WTC11 (cell line): ENCODE data around the gene PLPP4. TPM values are rescaled to one million over a fixed set of nuclear protein-coding genes. Genes with fewer than 3 reads are reported as not detected.

ENCODE experiments used
- ATAC-seq: fragments of 200-7000 bp; cut with Tn5 transposase; 2 replicates; pipeline ENCODE4 v1.10.0; 2021; ENCODE audit warnings: mild to moderate bottlenecking, moderate library complexity
- CTCF ChIA-PET: fragments of 300-600 bp; sonication (Branson Sonifier 250); formaldehyde crosslinking; loops from one replicate; lab custom pipeline; 2021; ENCODE audit warnings: antibody characterized with exemption; lab: Charles Lee
- POLR2A ChIA-PET: fragments of 350-600 bp; sonication (Branson Sonifier 250); formaldehyde crosslinking; loops from one replicate; lab custom pipeline; 2021; ENCODE audit warnings: antibody characterized with exemption; lab: Charles Lee
- DNase-seq: peaks from one replicate; pipeline ENCODE4 v3.0.0; 2021; ENCODE audit warnings: low spot score
- H3K27ac Mint-ChIP-seq: 2 replicates; pipeline ENCODE4 v1.8.0; 2021; ENCODE audit warnings: mixed read lengths
- H3K27me3 Mint-ChIP-seq: 2 replicates; pipeline ENCODE4 v1.8.0; 2021; ENCODE audit warnings: low read depth, mild to moderate bottlenecking, moderate library complexity, mixed read lengths
- H3K36me3 Mint-ChIP-seq: 2 replicates; pipeline ENCODE4 v1.8.0; 2021; ENCODE audit warnings: mixed read lengths
- H3K4me1 Mint-ChIP-seq: 2 replicates; pipeline ENCODE4 v1.8.0; 2022; ENCODE audit warnings: mixed read lengths
- H3K4me3 Mint-ChIP-seq: 2 replicates; pipeline ENCODE4 v1.8.0; 2021; ENCODE audit warnings: mild to moderate bottlenecking, moderate library complexity, mixed read lengths
- H3K9me3 Mint-ChIP-seq: 2 replicates; pipeline ENCODE4 v1.8.0; 2021; ENCODE audit warnings: mixed read lengths
- ATF1 ChIP-seq: sonication (generic); formaldehyde crosslinking; IDR thresholded peaks from 2 replicates; pipeline ENCODE4 v1.8.1; 2023; ENCODE audit warnings: mild to moderate bottlenecking, moderate library complexity, missing genetic modification reagents
- CBFB ChIP-seq: sonication (generic); formaldehyde crosslinking; IDR thresholded peaks from 2 replicates; pipeline ENCODE4 v1.8.1; 2022; ENCODE audit warnings: mild to moderate bottlenecking, low read depth, missing genetic modification reagents
- CREM ChIP-seq: sonication (generic); formaldehyde crosslinking; IDR thresholded peaks from 2 replicates; pipeline ENCODE4 v1.8.1; 2022; ENCODE audit warnings: mild to moderate bottlenecking, missing genetic modification reagents, moderate library complexity
- EMX1 ChIP-seq: fragments of 250-450 bp; sonication (Bioruptor Pico); IDR thresholded peaks from 2 replicates; pipeline ENCODE4 v1.8.0; 2021; ENCODE audit warnings: mild to moderate bottlenecking
- ETV6 ChIP-seq: sonication (generic); formaldehyde crosslinking; IDR thresholded peaks from 2 replicates; pipeline ENCODE4 v1.8.1; 2022; ENCODE audit warnings: mild to moderate bottlenecking, missing genetic modification reagents
- FOXJ3 ChIP-seq: sonication (generic); formaldehyde crosslinking; IDR thresholded peaks from 2 replicates; pipeline ENCODE4 v1.9.0; 2021; ENCODE audit warnings: missing genetic modification reagents, mild to moderate bottlenecking, borderline replicate concordance
- GRHL2 ChIP-seq: fragments of 250-450 bp; sonication (Bioruptor Pico); IDR thresholded peaks from 2 replicates; pipeline ENCODE4 v1.8.0; 2022; ENCODE audit warnings: mild to moderate bottlenecking, moderate library complexity; ENCODE audit not compliant: insufficient replicate concordance, severe bottlenecking
- GTF2I ChIP-seq: fragments of 250-450 bp; sonication (Bioruptor Pico); conservative IDR thresholded peaks from 2 replicates; pipeline ENCODE4 v1.4.0; 2021; ENCODE audit warnings: mild to moderate bottlenecking
- NFATC4 ChIP-seq: fragments of 250-450 bp; sonication (Bioruptor Pico); IDR thresholded peaks from 2 replicates; pipeline ENCODE4 v1.9.0; 2021; ENCODE audit warnings: mild to moderate bottlenecking
- NFYB ChIP-seq: sonication (generic); formaldehyde crosslinking; conservative IDR thresholded peaks from 2 replicates; pipeline ENCODE4 v1.8.0; 2022; ENCODE audit warnings: low read depth, missing genetic modification reagents
- NR1H2 ChIP-seq: sonication (generic); formaldehyde crosslinking; IDR thresholded peaks from 2 replicates; pipeline ENCODE4 v1.9.0; 2021; ENCODE audit warnings: mild to moderate bottlenecking, moderate library complexity, missing genetic modification reagents
- NR2C2 ChIP-seq: sonication (generic); formaldehyde crosslinking; IDR thresholded peaks from 2 replicates; pipeline ENCODE4 v1.8.0; 2022; ENCODE audit warnings: mild to moderate bottlenecking, missing genetic modification reagents
- NR3C1 ChIP-seq: sonication (generic); formaldehyde crosslinking; conservative IDR thresholded peaks from 2 replicates; pipeline ENCODE4 v1.8.1; 2023; ENCODE audit warnings: low read depth, mild to moderate bottlenecking, missing genetic modification reagents
- PRRX2 ChIP-seq: fragments of 250-450 bp; sonication (Bioruptor Pico); IDR thresholded peaks from 2 replicates; pipeline ENCODE4 v1.8.0; 2021; ENCODE audit warnings: mild to moderate bottlenecking
- RORB ChIP-seq: fragments of 250-450 bp; sonication (Bioruptor Pico); IDR thresholded peaks from 2 replicates; pipeline ENCODE4 v1.9.0; 2021; ENCODE audit warnings: mild to moderate bottlenecking
- SMAD3 ChIP-seq: sonication (generic); formaldehyde crosslinking; IDR thresholded peaks from 2 replicates; pipeline ENCODE4 v1.8.0; 2022; ENCODE audit warnings: missing genetic modification reagents, mild to moderate bottlenecking, borderline replicate concordance
- SMAD4 ChIP-seq: sonication (generic); formaldehyde crosslinking; IDR thresholded peaks from 2 replicates; pipeline ENCODE4 v1.8.0; 2022; ENCODE audit warnings: mild to moderate bottlenecking, missing genetic modification reagents
- SP1 ChIP-seq: sonication (generic); formaldehyde crosslinking; conservative IDR thresholded peaks from 2 replicates; pipeline ENCODE4 v1.8.1; 2022; ENCODE audit warnings: missing genetic modification reagents
- TEAD4 ChIP-seq: sonication (generic); formaldehyde crosslinking; IDR thresholded peaks from 2 replicates; pipeline ENCODE4 v1.8.0; 2022; ENCODE audit warnings: mild to moderate bottlenecking, missing genetic modification reagents
- TP53 ChIP-seq: sonication (generic); formaldehyde crosslinking; IDR thresholded peaks from 2 replicates; pipeline ENCODE4 v1.8.1; 2023; ENCODE audit warnings: mild to moderate bottlenecking, missing genetic modification reagents
- ZNF138 ChIP-seq: sonication (generic); formaldehyde crosslinking; conservative IDR thresholded peaks from 2 replicates; pipeline ENCODE4 v1.8.1; 2022; ENCODE audit warnings: mild to moderate bottlenecking, moderate library complexity, missing genetic modification reagents
- ZNF219 ChIP-seq: sonication (generic); formaldehyde crosslinking; IDR thresholded peaks from 2 replicates; pipeline ENCODE4 v1.8.0; 2023; ENCODE audit warnings: missing genetic modification reagents, mild to moderate bottlenecking, borderline replicate concordance
- ZNF263 ChIP-seq: sonication (generic); formaldehyde crosslinking; IDR thresholded peaks from 2 replicates; pipeline ENCODE4 v1.8.1; 2022; ENCODE audit warnings: low read depth, mild to moderate bottlenecking, moderate library complexity, missing genetic modification reagents
- total RNA-seq: library from RNA; stranded (reverse); gene quantifications from 3 replicates; pipeline ENCODE4 v1.2.3, GENCODE V29; 2021
- TF ChIP-seq, protein P1 (sequence below): sonication (generic); formaldehyde crosslinking; IDR thresholded peaks from 2 replicates; pipeline ENCODE4 v1.8.1; 2022; ENCODE audit warnings: missing genetic modification reagents, borderline replicate concordance
- TF ChIP-seq, protein P2 (sequence below): sonication (generic); formaldehyde crosslinking; IDR thresholded peaks from 2 replicates; pipeline ENCODE4 v1.8.1; 2023; ENCODE audit warnings: mild to moderate bottlenecking, missing genetic modification reagents, moderate library complexity
- TF ChIP-seq, protein P3 (sequence below): sonication (generic); formaldehyde crosslinking; conservative IDR thresholded peaks from 2 replicates; pipeline ENCODE4 v1.8.1; 2022; ENCODE audit warnings: mild to moderate bottlenecking, missing genetic modification reagents
- TF ChIP-seq, protein P4 (sequence below): sonication (generic); formaldehyde crosslinking; IDR thresholded peaks from 2 replicates; pipeline ENCODE4 v1.8.0; 2022; ENCODE audit warnings: mild to moderate bottlenecking, missing genetic modification reagents
- TF ChIP-seq, protein P5 (sequence below): fragments of 250-450 bp; sonication (Bioruptor Pico); IDR thresholded peaks from 2 replicates; pipeline ENCODE4 v1.9.0; 2021; ENCODE audit warnings: moderate library complexity, mild to moderate bottlenecking, inconsistent platforms, borderline replicate concordance
- TF ChIP-seq, protein P6 (sequence below): sonication (generic); formaldehyde crosslinking; IDR thresholded peaks from 2 replicates; pipeline ENCODE4 v1.8.1; 2023; ENCODE audit warnings: mild to moderate bottlenecking, missing genetic modification reagents

The PLPP4 gene
- total RNA-seq, 1 experiment from 2014 or later: 0.15 TPM

DNA sequence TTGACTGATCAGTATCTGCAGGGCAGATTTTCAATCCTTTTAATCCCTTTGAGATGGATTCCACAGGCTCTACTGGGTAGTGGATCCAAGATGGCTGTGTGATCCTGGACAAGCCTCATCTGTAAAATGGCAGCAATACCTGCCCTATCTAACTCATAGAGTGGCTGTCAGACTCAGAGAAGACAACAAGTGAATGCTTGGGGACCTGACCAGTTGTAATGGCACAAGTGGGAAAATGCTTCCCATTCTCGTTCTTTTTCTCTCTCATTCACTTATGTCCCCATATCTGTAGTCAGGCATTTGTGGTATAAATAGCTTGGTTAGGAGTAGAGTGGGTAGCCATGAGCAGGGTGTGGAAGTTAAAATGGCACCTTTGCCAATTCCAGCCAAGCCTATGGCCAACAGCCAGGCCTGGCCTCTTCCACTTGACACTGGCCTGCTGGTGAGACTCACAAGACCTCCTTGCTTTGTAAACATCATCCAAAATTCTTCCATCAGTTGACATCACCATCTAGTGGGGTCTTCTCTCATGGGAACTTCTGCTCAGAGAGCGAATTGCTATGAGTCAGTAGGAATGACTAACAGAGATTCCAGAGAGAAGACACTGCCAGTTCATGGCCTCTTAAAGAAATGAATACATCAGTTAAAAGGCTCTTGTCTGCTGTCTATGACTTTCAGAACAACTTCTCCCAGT, 150.1 kb downstream of the PLPP4 start:
- no peak for TF ChIP-seq GTF2I
- no peak for TF ChIP-seq NR2C2 (CRISPR knock-in tag)
- TF ChIP-seq, protein P1, sequence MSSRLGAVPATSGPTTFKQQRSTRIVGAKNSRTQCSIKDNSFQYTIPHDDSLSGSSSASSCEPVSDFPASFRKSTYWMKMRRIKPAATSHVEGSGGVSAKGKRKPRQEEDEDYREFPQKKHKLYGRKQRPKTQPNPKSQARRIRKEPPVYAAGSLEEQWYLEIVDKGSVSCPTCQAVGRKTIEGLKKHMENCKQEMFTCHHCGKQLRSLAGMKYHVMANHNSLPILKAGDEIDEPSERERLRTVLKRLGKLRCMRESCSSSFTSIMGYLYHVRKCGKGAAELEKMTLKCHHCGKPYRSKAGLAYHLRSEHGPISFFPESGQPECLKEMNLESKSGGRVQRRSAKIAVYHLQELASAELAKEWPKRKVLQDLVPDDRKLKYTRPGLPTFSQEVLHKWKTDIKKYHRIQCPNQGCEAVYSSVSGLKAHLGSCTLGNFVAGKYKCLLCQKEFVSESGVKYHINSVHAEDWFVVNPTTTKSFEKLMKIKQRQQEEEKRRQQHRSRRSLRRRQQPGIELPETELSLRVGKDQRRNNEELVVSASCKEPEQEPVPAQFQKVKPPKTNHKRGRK (CRISPR knock-in tag): no peak
- TF ChIP-seq ATF1 (CRISPR knock-in tag): no peak
- no peak for TF ChIP-seq ETV6 (CRISPR knock-in tag)
- TF ChIP-seq, protein P2, sequence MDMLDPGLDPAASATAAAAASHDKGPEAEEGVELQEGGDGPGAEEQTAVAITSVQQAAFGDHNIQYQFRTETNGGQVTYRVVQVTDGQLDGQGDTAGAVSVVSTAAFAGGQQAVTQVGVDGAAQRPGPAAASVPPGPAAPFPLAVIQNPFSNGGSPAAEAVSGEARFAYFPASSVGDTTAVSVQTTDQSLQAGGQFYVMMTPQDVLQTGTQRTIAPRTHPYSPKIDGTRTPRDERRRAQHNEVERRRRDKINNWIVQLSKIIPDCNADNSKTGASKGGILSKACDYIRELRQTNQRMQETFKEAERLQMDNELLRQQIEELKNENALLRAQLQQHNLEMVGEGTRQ (CRISPR knock-in tag): no peak
- TF ChIP-seq NFATC4 (CRISPR knock-in tag): no peak
- TF ChIP-seq RORB (CRISPR knock-in tag): no peak
- no peak for TF ChIP-seq NR3C1 (CRISPR knock-in tag)
- TF ChIP-seq, protein P3, sequence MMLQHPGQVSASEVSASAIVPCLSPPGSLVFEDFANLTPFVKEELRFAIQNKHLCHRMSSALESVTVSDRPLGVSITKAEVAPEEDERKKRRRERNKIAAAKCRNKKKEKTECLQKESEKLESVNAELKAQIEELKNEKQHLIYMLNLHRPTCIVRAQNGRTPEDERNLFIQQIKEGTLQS (CRISPR knock-in tag): no peak
- TF ChIP-seq GRHL2 (CRISPR knock-in tag): no peak
- no peak for TF ChIP-seq FOXJ3 (CRISPR knock-in tag)
- TF ChIP-seq PRRX2 (CRISPR knock-in tag): no peak
- no peak for TF ChIP-seq NR1H2 (CRISPR knock-in tag)
- no peak for TF ChIP-seq CREM
- TF ChIP-seq EMX1: no peak
- no peak for TF ChIP-seq ZNF219 (CRISPR knock-in tag)
- no peak for TF ChIP-seq NFYB (CRISPR knock-in tag)
- no peak overlapping the region for H3K4me3 Mint-ChIP-seq
- H3K36me3 Mint-ChIP-seq: peaks cover 12% of the 10 kb centered on the region
- H3K4me1 Mint-ChIP-seq: peaks cover 16% of the 10 kb centered on the region
- no peak overlapping the region for H3K27ac Mint-ChIP-seq
- DNase-seq: no peak
- H3K27me3 Mint-ChIP-seq: peaks cover 4% of the 10 kb centered on the region
- CTCF ChIA-PET: no interaction called here
- POLR2A ChIA-PET: no interaction called here
- H3K9me3 Mint-ChIP-seq: peaks cover 37% of the 10 kb centered on the region
- no peak for ATAC-seq

DNA sequence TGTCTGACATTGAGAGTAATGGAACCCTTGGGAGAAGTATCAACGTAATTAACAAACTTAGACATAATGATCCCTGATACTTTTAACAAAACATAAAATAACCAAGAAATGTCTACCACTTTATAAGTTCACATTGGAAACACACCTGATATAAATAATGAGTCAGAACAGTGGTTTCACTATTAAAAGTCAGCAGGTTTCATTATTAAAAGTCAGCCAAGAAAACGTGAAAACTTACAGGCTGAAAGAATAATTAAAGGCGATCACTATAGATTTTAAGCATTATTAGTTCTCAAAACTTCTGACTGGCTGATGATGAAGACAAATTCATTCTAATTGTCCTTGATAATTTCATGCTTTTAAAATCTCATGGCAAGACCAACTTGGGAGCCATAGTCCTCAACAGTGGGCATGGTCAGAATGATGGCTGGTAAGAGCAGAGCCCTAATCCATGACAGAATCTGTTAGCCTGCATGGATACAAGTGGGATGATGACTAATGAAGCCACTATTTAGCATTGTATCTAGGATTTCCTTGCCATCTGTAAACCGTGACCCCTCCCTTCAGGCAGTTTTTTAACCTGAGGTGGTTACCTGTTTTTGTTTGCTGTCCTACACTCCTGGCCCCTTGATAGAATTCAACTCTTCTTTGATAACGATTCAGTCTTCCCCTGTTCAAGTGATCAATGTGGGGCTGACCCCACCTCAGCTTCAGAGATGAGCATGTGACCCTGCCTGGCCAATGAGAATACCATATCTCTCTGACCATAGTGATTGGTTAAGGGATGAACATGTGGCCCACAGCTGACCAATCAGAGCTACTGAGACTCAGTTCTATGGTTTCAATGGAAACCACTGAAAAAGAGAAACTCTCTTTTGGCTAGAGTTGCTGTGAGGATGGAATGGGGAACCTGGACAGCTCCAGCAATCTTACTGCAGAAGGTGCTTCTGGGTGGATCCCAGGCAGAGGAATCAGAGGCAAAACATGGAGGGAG, 151.0 kb downstream of the PLPP4 start:
- H3K36me3 Mint-ChIP-seq: peaks cover 7% of the 10 kb centered on the region
- H3K4me3 Mint-ChIP-seq: no peak overlapping the region
- no peak for DNase-seq
- no peak overlapping the region for H3K27ac Mint-ChIP-seq
- H3K4me1 Mint-ChIP-seq: peaks cover 16% of the 10 kb centered on the region
- ChIA-PET CTCF (no interaction called here), POLR2A (no interaction called here)
- peaks cover 29% of the 10 kb centered on the region for H3K9me3 Mint-ChIP-seq
- H3K27me3 Mint-ChIP-seq: peaks cover 2% of the 10 kb centered on the region
- ATAC-seq: no peak
- TF ChIP-seq TEAD4 (CRISPR knock-in tag): no peak
- TF ChIP-seq SMAD3 (CRISPR knock-in tag): no peak
- TF ChIP-seq ZNF263: no peak
- TF ChIP-seq TP53 (CRISPR knock-in tag): no peak
- TF ChIP-seq, protein P4, sequence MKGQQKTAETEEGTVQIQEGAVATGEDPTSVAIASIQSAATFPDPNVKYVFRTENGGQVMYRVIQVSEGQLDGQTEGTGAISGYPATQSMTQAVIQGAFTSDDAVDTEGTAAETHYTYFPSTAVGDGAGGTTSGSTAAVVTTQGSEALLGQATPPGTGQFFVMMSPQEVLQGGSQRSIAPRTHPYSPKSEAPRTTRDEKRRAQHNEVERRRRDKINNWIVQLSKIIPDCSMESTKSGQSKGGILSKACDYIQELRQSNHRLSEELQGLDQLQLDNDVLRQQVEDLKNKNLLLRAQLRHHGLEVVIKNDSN: no peak
- no peak for TF ChIP-seq SMAD4 (CRISPR knock-in tag)
- TF ChIP-seq, protein P1 (CRISPR knock-in tag): no peak
- TF ChIP-seq, protein P5, sequence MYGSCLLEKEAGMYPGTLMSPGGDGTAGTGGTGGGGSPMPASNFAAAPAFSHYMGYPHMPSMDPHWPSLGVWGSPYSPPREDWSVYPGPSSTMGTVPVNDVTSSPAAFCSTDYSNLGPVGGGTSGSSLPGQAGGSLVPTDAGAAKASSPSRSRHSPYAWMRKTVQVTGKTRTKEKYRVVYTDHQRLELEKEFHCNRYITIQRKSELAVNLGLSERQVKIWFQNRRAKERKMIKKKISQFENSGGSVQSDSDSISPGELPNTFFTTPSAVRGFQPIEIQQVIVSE (CRISPR knock-in tag): no peak
- TF ChIP-seq, protein P6, sequence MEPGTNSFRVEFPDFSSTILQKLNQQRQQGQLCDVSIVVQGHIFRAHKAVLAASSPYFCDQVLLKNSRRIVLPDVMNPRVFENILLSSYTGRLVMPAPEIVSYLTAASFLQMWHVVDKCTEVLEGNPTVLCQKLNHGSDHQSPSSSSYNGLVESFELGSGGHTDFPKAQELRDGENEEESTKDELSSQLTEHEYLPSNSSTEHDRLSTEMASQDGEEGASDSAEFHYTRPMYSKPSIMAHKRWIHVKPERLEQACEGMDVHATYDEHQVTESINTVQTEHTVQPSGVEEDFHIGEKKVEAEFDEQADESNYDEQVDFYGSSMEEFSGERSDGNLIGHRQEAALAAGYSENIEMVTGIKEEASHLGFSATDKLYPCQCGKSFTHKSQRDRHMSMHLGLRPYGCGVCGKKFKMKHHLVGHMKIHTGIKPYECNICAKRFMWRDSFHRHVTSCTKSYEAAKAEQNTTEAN (CRISPR knock-in tag): no peak
- no peak for TF ChIP-seq SP1 (CRISPR knock-in tag)
- TF ChIP-seq ZNF138: no peak
- TF ChIP-seq CBFB: no peak
- TF ChIP-seq NFATC4 (CRISPR knock-in tag): no peak
